ENCODE measurements around the gene MORC2.

The MORC2 gene

GRCh38 chr22:30918761-30919160 is 49.8 kb downstream of the MORC2 start:
- DNase-seq = no peak

GRCh38 chr22:30910358-30910757 is 58.2 kb downstream of the MORC2 start:
- no peak for DNase-seq

- no peak for DNase-seq
These were observed 59.3 kb downstream of the MORC2 start for GRCh38 chr22:30909306-30909705.

GRCh38 chr22:30908051-30908461 is 60.5 kb downstream of the MORC2 start:
- no peak for DNase-seq

- no peak for DNase-seq
These were observed 61.6 kb downstream of the MORC2 start for GRCh38 chr22:30906946-30907345.

GRCh38 chr22:30906411-30906810 is 62.2 kb downstream of the MORC2 start:
- no peak for DNase-seq

GRCh38 chr22:30905696-30906341 is 62.8 kb downstream of the MORC2 start:
- DNase-seq = no peak

- DNase-seq = no peak
These were observed 64.6 kb downstream of the MORC2 start for GRCh38 chr22:30903876-30904460.

- DNase-seq = no peak
These were observed 65.8 kb downstream of the MORC2 start for GRCh38 chr22:30902496-30903357.

- DNase-seq = no peak
These were observed 74.2 kb downstream of the MORC2 start for GRCh38 chr22:30894371-30894740.

GRCh38 chr22:30893434-30894370 is 74.9 kb downstream of the MORC2 start:
- no peak for DNase-seq

GRCh38 chr22:30892731-30893221 is 75.8 kb downstream of the MORC2 start:
- no peak for DNase-seq

GRCh38 chr22:30892286-30892685 is 76.3 kb downstream of the MORC2 start:
- DNase-seq = no peak

GRCh38 chr22:30891781-30892180 is 76.8 kb downstream of the MORC2 start:
- no peak for DNase-seq

- DNase-seq = no peak
These were observed 77.2 kb downstream of the MORC2 start for GRCh38 chr22:30891443-30891755.

- DNase-seq = no peak
These were observed 77.7 kb downstream of the MORC2 start for GRCh38 chr22:30890686-30891442.

- DNase-seq = no peak
These were observed 78.5 kb downstream of the MORC2 start for GRCh38 chr22:30889996-30890480.

- DNase-seq = no peak
These were observed 79.1 kb downstream of the MORC2 start for GRCh38 chr22:30889268-30889995.

- no peak for DNase-seq
These were observed 80.7 kb downstream of the MORC2 start for GRCh38 chr22:30887861-30888260.

GRCh38 chr22:30887453-30887852 is 81.1 kb downstream of the MORC2 start:
- DNase-seq = no peak

- DNase-seq = no peak
These were observed 83.0 kb downstream of the MORC2 start for GRCh38 chr22:30885591-30885990.

All from bone marrow (tissue), 2 donors.